OCI-LY1 (cell line): ENCODE measurements around the gene WNT2.

ENCODE experiments used
- H2AFZ ChIP-seq: fragments of 200-600 bp; sonication (generic), shearing (Covaris generic); 2 replicates; pipeline ENCODE4 v1.6.0; 2014; ENCODE audit warnings: antibody characterized with exemption, mild to moderate bottlenecking, low read length
- H3F3A ChIP-seq: fragments of 200-600 bp; sonication (generic), shearing (Covaris generic); 2 replicates; pipeline ENCODE4 v1.6.0; 2014; ENCODE audit warnings: mild to moderate bottlenecking, antibody characterized with exemption, low read length, moderate library complexity; ENCODE audit not compliant: insufficient read depth
- H3K27ac ChIP-seq: fragments of 200-600 bp; sonication (generic); 2 replicates; pipeline ENCODE4 v1.5.1; 2014; ENCODE audit warnings: low read length, mixed run types, mild to moderate bottlenecking, low read depth; ENCODE audit not compliant: poor library complexity, severe bottlenecking
- H3K27me3 ChIP-seq: fragments of 200-600 bp; sonication (generic); 2 replicates; pipeline ENCODE4 v1.6.0; 2014; ENCODE audit warnings: antibody characterized with exemption, mild to moderate bottlenecking, low read length, moderate library complexity; ENCODE audit not compliant: insufficient read depth
- H3K36me3 ChIP-seq: fragments of 200-600 bp; sonication (generic); 2 replicates; pipeline ENCODE4 v1.6.1; 2014; ENCODE audit warnings: mild to moderate bottlenecking, antibody characterized with exemption, low read length, moderate library complexity, mixed read lengths; ENCODE audit not compliant: insufficient read depth
- H3K4me1 ChIP-seq: fragments of 200-600 bp; sonication (generic); 2 replicates; pipeline ENCODE4 v1.5.1; 2014; ENCODE audit warnings: mild to moderate bottlenecking, low read length, moderate library complexity; ENCODE audit not compliant: insufficient read depth, severe bottlenecking
- H3K4me2 ChIP-seq: fragments of 200-600 bp; sonication (generic), shearing (Covaris generic); 2 replicates; pipeline ENCODE4 v1.6.1; 2014; ENCODE audit warnings: low read length
- H3K4me3 ChIP-seq: fragments of 200-600 bp; sonication (generic); 2 replicates; pipeline ENCODE4 v1.5.1; 2014; ENCODE audit warnings: low read length, low read depth, mild to moderate bottlenecking, mixed read lengths; ENCODE audit not compliant: poor library complexity, severe bottlenecking
- H3K79me2 ChIP-seq: fragments of 200-600 bp; shearing (Covaris generic); 2 replicates; pipeline ENCODE4 v1.6.1; 2016; ENCODE audit warnings: mixed run types, low read length, mixed read lengths; ENCODE audit not compliant: insufficient read depth
- H3K9ac ChIP-seq: fragments of 200-600 bp; sonication (generic), shearing (Covaris generic); 2 replicates; pipeline ENCODE4 v1.6.1; 2014; ENCODE audit warnings: mild to moderate bottlenecking, low read length, mixed read lengths
- H3K9me2 ChIP-seq: fragments of 200-600 bp; sonication (generic), shearing (Covaris generic); 2 replicates; pipeline ENCODE4 v1.6.1; 2014; ENCODE audit warnings: low read depth, mild to moderate bottlenecking, low read length, mixed read lengths
- H3K9me3 ChIP-seq: fragments of 200-600 bp; shearing (Covaris generic); 2 replicates; pipeline ENCODE4 v1.6.1; 2014; ENCODE audit warnings: low read length, mixed read lengths
- H4K20me1 ChIP-seq: fragments of 200-600 bp; sonication (generic), shearing (Covaris generic); 2 replicates; pipeline ENCODE4 v1.6.0; 2016; ENCODE audit warnings: mild to moderate bottlenecking, low read length; ENCODE audit not compliant: insufficient read depth
- CTCF ChIP-seq: fragments of 200-600 bp; sonication (generic), shearing (Covaris generic); IDR thresholded peaks from 2 replicates; pipeline ENCODE4 v1.5.1; 2017; ENCODE audit warnings: mild to moderate bottlenecking, antibody characterized with exemption, low read length, moderate library complexity, mixed read lengths
- EZH2 ChIP-seq: fragments of 200-600 bp; sonication (generic), shearing (Covaris generic); IDR thresholded peaks from 2 replicates; pipeline ENCODE4 v1.8.0; 2017; ENCODE audit warnings: borderline replicate concordance, mixed run types, mild to moderate bottlenecking, antibody characterized with exemption, low read length, moderate library complexity, mixed read lengths

The WNT2 gene

GRCh38 chr7:117225536-117225935, 97.3 kb downstream of the WNT2 start:
- no peak overlapping the region for H3K4me3 ChIP-seq

More at GRCh38 chr7:117225536-117225935, 97.3 kb downstream of the WNT2 start:
- Histone ChIP-seq H3K9me2 (no peaks in the 10 kb centered on the region), H3K9me3 (no peaks in the 10 kb centered on the region), H3K4me1 (no peaks in the 10 kb centered on the region), H3F3A (no peaks in the 10 kb centered on the region), H3K27me3 (no peaks in the 10 kb centered on the region), H3K79me2 (no peaks in the 10 kb centered on the region), H2AFZ (no peak overlapping the region), H3K36me3 (no peaks in the 10 kb centered on the region), H3K4me2 (no peak overlapping the region), H3K27ac (no peak overlapping the region), H3K9ac (no peak overlapping the region), H4K20me1 (no peaks in the 10 kb centered on the region)
- TF ChIP-seq CTCF (no peak), EZH2 (no peak)
